K562 (cell line): ENCODE measurements around the gene GRB2. TPM values are rescaled to one million over a fixed set of nuclear protein-coding genes. Genes with fewer than 3 reads are reported as not detected.

ENCODE experiments used
- ATAC-seq: fragments of 200-7000 bp; cut with Tn5 transposase; 3 replicates; pipeline ENCODE4 v1.9.1; 2020; ENCODE audit warnings: moderate library complexity
- BruUV-seq: library from RNA; stranded (reverse); fragments of 400-500 nt; replicated peaks from 2 replicates; lab custom pipeline; 2021; lab: Mats Ljungman, UMichigan
- CTCF ChIA-PET: fragments of 300-600 bp; formaldehyde crosslinking; extraction: SDS; loops from one replicate; lab custom pipeline; 2021; ENCODE audit warnings: low intra/inter-chr PET ratio; lab: Yijun Ruan, JAX
- POLR2A ChIA-PET: fragments of 300-600, 350-650 bp; sonication (Branson Sonifier 250); formaldehyde crosslinking; extraction: SDS; loops from one replicate; lab custom pipeline; 2021; ENCODE audit warnings: antibody characterized with exemption, inconsistent platforms; lab: Yijun Ruan, JAX
- DNase-seq, 4 experiments: peaks; one replicate each; pipeline versions ENCODE4 v3.0.0 to v3.0.0-alpha.2; 2011 to 2018; ENCODE audit warnings: low spot score in 3 of 4, mixed read lengths in 3 of 4; ENCODE audit errors: extremely low read depth in 1 of 4
- FAIRE-seq: peaks from 2 replicates; lab custom pipeline; 2011; peaks lifted over from hg19 to GRCh38; lab: Jason Lieb, UNC
- H2AFZ ChIP-seq: 2 replicates; pipeline ENCODE4 v1.6.0; 2011; ENCODE audit warnings: low read depth, low read length, control low read depth, inconsistent platforms
- H3K27ac ChIP-seq: fragments of 200-600 bp; 3 replicates; pipeline ENCODE4 v1.8.0; 2011; ENCODE audit warnings: low read depth, mild to moderate bottlenecking, control low read depth, inconsistent platforms, low read length, moderate library complexity, mixed read lengths; ENCODE audit errors: extremely low read depth
- H3K27me3 ChIP-seq, 2 experiments: fragments of 300-600 bp in 1 of 2; 2 replicates in 1 of 2; 3 replicates in 1 of 2; pipeline versions ENCODE4 v1.6.0 to v1.8.0; 2011; ENCODE audit warnings: inconsistent platforms in 2 of 2, low read length in 2 of 2, mild to moderate bottlenecking in 1 of 2, mixed read lengths in 1 of 2, moderate library complexity in 1 of 2; ENCODE audit not compliant: control insufficient read depth in 2 of 2, insufficient read depth in 2 of 2
- H3K36me3 ChIP-seq: fragments of 300-600 bp; 3 replicates; pipeline ENCODE4 v1.8.0; 2011; ENCODE audit warnings: mild to moderate bottlenecking, low read length, inconsistent platforms; ENCODE audit not compliant: control insufficient read depth, insufficient read depth
- H3K4me1 ChIP-seq, 2 experiments: fragments of 200-600 bp in 1 of 2; replicated peaks in 1 of 2; 2 replicates in 1 of 2; 3 replicates in 1 of 2; pipeline versions ENCODE4 v1.5.1 to v1.8.0; 2011; ENCODE audit warnings: inconsistent platforms in 2 of 2, low read length in 2 of 2, mild to moderate bottlenecking in 1 of 2, mixed read lengths in 1 of 2, moderate library complexity in 1 of 2; ENCODE audit not compliant: control insufficient read depth in 2 of 2, insufficient read depth in 2 of 2
- H3K4me2 ChIP-seq: 2 replicates; pipeline ENCODE4 v1.6.1; 2011; ENCODE audit warnings: low read length, control low read depth, inconsistent platforms, mixed read lengths; ENCODE audit not compliant: insufficient read depth
- H3K4me3 ChIP-seq: fragments of 200-600 bp; sonication (generic), shearing (Covaris generic); 2 replicates; pipeline ENCODE4 v1.5.1; 2016; ENCODE audit warnings: control low read depth, inconsistent platforms
- H3K79me2 ChIP-seq: fragments of 200-600 bp; 3 replicates; pipeline ENCODE4 v1.8.0; 2011; ENCODE audit warnings: low read length, inconsistent platforms; ENCODE audit not compliant: control insufficient read depth, insufficient read depth
- H3K9ac ChIP-seq, 2 experiments: 2 replicates each; pipeline versions ENCODE4 v1.6.0 to v1.6.1; 2011; ENCODE audit warnings: low read depth in 2 of 2, low read length in 2 of 2, control low read depth in 1 of 2, inconsistent platforms in 1 of 2, mild to moderate bottlenecking in 1 of 2, mixed read lengths in 1 of 2; ENCODE audit not compliant: insufficient read depth in 1 of 2
- H3K9me1 ChIP-seq: one replicate; pipeline ENCODE4 v1.6.0; 2011; ENCODE audit warnings: inconsistent platforms, mild to moderate bottlenecking, low read length, moderate library complexity; ENCODE audit not compliant: control insufficient read depth, insufficient read depth
- H3K9me3 ChIP-seq: replicated peaks from 2 replicates; pipeline ENCODE4 v1.5.1; 2011; ENCODE audit warnings: low read depth, low read length, inconsistent platforms; ENCODE audit not compliant: control insufficient read depth, insufficient read depth
- H4K20me1 ChIP-seq: replicated peaks from 2 replicates; pipeline ENCODE4 v1.6.1; 2011; ENCODE audit warnings: low read length, inconsistent platforms, mixed read lengths; ENCODE audit not compliant: control insufficient read depth, insufficient read depth
- CHD2 ChIP-seq: IDR thresholded peaks from 2 replicates; pipeline ENCODE4 v1.6.1; 2011; ENCODE audit warnings: low read depth, low read length
- FOXJ3 ChIP-seq: sonication (generic); formaldehyde crosslinking; IDR thresholded peaks from 2 replicates; pipeline ENCODE4 v1.4.0; 2020; ENCODE audit warnings: mild to moderate bottlenecking, missing genetic modification reagents
- MTA3 ChIP-seq: fragments of 450-650 bp; formaldehyde crosslinking; IDR thresholded peaks from 2 replicates; pipeline ENCODE4 v1.6.1; 2017; ENCODE audit warnings: mild to moderate bottlenecking, borderline replicate concordance
- NCOA2 ChIP-seq, 2 experiments: fragments of 450-650 bp; IDR thresholded peaks; 2 replicates each; pipeline ENCODE4 v1.6.1; 2018; ENCODE audit warnings: mild to moderate bottlenecking in 2 of 2, moderate library complexity in 1 of 2; ENCODE audit not compliant: partially characterized antibody in 2 of 2
- PHB ChIP-seq: fragments of 250-450 bp; sonication (Bioruptor Pico); IDR thresholded peaks from 2 replicates; pipeline ENCODE4 v1.5.0; 2021
- ZNF121 ChIP-seq: sonication (generic); formaldehyde crosslinking; conservative IDR thresholded peaks from 2 replicates; pipeline ENCODE4 v1.8.0; 2022; ENCODE audit warnings: missing genetic modification reagents
- ZNF696 ChIP-seq: fragments of 250-450 bp; sonication (Bioruptor Pico); conservative IDR thresholded peaks from 2 replicates; pipeline ENCODE4 v1.4.0; 2020; ENCODE audit warnings: mild to moderate bottlenecking, moderate library complexity
- ZNF77 ChIP-seq: fragments of 250-450 bp; sonication (Bioruptor Pico); IDR thresholded peaks from 2 replicates; pipeline ENCODE4 v1.5.0; 2020
- WGBS: fragments of 100-300 bp; shearing (Covaris generic); methylation state at CpG from one replicate; pipeline ENCODE4 v1.1.6; 2016; ENCODE audit warnings: low coverage, mixed read lengths; ENCODE audit not compliant: insufficient coverage; ENCODE audit errors: missing lambda C conversion rate; 5-methylcytosine and 5-hydroxymethylcytosine counted together
- in situ Hi-C: fragments of 300-500 bp; cut with MboI; formaldehyde crosslinking; loops from 4 replicates; pipeline ENCODE4 v1.15.0; 2018; ENCODE audit warnings: inconsistent platforms, mixed read lengths
- intact Hi-C: fragments of 100-400 bp; cut with micrococcal nuclease; formaldehyde crosslinking; loops from 2 replicates; pipeline ENCODE4 v1.14.2; 2022
- polyA plus RNA-seq, 8 experiments: library from polyadenylated mRNA; depleted of rRNA in 4 of 8; stranded (reverse) in 5 of 8; unstranded in 3 of 8; fragments of >200 nt; fragmentation: Nextera tagmentation in 2 of 8; fragmentation: Illumina TruSeq in 1 of 8; extraction: Ambion mirVana in 2 of 8; extraction: Trizol in 1 of 8; gene quantifications; 2 replicates each; pipeline versions ENCODE4 v1.2.1 to v1.2.3, GENCODE V29; 2011 to 2014; ENCODE audit warnings: inconsistent platforms in 1 of 8, missing spikeins in 1 of 8
- total RNA-seq, 7 experiments: library from RNA; depleted of rRNA in 6 of 7; stranded (reverse); fragments of >200 nt in 6 of 7; fragmentation: Illumina TruSeq in 2 of 7; extraction: Trizol in 2 of 7; gene quantifications; 2 replicates each; pipeline versions ENCODE4 v1.2.1 to v1.2.3, GENCODE V29; 2011 to 2021; ENCODE audit warnings: low replicate concordance in 1 of 7
- TF ChIP-seq, protein P1 (sequence below): fragments of 200-600 bp; sonication (generic); IDR thresholded peaks from one replicate; pipeline ENCODE4 v1.6.1; 2012; ENCODE audit warnings: mild to moderate bottlenecking, low read depth, low read length, inconsistent platforms

GRB2 gene
- total and polyA plus RNA-seq, 9 of the 15 experiments (the other 6 are each of a cell fraction or from before 2014, with no cell fraction given): 57.2 to 136 (median 84.8) TPM

GRCh38 chr17:75416006-75416405, 10.5 kb upstream of the GRB2 start:
- H3K9me3 ChIP-seq: no peaks in the 10 kb centered on the region
- CTCF ChIA-PET: interaction anchor here (0.7 to 1.1 kb wide), 2 partner anchors 10 to 298 kb away, joined by 3 read pairs; no protein-coding TSS in a partner anchor
- no peak for TF ChIP-seq PHB
- TF ChIP-seq, protein P1, sequence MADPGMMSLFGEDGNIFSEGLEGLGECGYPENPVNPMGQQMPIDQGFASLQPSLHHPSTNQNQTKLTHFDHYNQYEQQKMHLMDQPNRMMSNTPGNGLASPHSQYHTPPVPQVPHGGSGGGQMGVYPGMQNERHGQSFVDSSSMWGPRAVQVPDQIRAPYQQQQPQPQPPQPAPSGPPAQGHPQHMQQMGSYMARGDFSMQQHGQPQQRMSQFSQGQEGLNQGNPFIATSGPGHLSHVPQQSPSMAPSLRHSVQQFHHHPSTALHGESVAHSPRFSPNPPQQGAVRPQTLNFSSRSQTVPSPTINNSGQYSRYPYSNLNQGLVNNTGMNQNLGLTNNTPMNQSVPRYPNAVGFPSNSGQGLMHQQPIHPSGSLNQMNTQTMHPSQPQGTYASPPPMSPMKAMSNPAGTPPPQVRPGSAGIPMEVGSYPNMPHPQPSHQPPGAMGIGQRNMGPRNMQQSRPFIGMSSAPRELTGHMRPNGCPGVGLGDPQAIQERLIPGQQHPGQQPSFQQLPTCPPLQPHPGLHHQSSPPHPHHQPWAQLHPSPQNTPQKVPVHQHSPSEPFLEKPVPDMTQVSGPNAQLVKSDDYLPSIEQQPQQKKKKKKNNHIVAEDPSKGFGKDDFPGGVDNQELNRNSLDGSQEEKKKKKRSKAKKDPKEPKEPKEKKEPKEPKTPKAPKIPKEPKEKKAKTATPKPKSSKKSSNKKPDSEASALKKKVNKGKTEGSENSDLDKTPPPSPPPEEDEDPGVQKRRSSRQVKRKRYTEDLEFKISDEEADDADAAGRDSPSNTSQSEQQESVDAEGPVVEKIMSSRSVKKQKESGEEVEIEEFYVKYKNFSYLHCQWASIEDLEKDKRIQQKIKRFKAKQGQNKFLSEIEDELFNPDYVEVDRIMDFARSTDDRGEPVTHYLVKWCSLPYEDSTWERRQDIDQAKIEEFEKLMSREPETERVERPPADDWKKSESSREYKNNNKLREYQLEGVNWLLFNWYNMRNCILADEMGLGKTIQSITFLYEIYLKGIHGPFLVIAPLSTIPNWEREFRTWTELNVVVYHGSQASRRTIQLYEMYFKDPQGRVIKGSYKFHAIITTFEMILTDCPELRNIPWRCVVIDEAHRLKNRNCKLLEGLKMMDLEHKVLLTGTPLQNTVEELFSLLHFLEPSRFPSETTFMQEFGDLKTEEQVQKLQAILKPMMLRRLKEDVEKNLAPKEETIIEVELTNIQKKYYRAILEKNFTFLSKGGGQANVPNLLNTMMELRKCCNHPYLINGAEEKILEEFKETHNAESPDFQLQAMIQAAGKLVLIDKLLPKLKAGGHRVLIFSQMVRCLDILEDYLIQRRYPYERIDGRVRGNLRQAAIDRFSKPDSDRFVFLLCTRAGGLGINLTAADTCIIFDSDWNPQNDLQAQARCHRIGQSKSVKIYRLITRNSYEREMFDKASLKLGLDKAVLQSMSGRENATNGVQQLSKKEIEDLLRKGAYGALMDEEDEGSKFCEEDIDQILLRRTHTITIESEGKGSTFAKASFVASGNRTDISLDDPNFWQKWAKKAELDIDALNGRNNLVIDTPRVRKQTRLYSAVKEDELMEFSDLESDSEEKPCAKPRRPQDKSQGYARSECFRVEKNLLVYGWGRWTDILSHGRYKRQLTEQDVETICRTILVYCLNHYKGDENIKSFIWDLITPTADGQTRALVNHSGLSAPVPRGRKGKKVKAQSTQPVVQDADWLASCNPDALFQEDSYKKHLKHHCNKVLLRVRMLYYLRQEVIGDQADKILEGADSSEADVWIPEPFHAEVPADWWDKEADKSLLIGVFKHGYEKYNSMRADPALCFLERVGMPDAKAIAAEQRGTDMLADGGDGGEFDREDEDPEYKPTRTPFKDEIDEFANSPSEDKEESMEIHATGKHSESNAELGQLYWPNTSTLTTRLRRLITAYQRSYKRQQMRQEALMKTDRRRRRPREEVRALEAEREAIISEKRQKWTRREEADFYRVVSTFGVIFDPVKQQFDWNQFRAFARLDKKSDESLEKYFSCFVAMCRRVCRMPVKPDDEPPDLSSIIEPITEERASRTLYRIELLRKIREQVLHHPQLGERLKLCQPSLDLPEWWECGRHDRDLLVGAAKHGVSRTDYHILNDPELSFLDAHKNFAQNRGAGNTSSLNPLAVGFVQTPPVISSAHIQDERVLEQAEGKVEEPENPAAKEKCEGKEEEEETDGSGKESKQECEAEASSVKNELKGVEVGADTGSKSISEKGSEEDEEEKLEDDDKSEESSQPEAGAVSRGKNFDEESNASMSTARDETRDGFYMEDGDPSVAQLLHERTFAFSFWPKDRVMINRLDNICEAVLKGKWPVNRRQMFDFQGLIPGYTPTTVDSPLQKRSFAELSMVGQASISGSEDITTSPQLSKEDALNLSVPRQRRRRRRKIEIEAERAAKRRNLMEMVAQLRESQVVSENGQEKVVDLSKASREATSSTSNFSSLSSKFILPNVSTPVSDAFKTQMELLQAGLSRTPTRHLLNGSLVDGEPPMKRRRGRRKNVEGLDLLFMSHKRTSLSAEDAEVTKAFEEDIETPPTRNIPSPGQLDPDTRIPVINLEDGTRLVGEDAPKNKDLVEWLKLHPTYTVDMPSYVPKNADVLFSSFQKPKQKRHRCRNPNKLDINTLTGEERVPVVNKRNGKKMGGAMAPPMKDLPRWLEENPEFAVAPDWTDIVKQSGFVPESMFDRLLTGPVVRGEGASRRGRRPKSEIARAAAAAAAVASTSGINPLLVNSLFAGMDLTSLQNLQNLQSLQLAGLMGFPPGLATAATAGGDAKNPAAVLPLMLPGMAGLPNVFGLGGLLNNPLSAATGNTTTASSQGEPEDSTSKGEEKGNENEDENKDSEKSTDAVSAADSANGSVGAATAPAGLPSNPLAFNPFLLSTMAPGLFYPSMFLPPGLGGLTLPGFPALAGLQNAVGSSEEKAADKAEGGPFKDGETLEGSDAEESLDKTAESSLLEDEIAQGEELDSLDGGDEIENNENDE: no peak
- TF ChIP-seq FOXJ3 (CRISPR knock-in tag): no peak
- no peak for TF ChIP-seq ZNF77 (CRISPR knock-in tag)
- TF ChIP-seq ZNF121 (CRISPR knock-in tag): no peak
- TF ChIP-seq CHD2: no peak
- TF ChIP-seq NCOA2 (IDR thresholded peaks at IDR 0.05; ENCODE audit: partially characterized antibody in 2 of 2): no peak
- TF ChIP-seq ZNF696 (CRISPR knock-in tag): no peak
- no peak for TF ChIP-seq MTA3
- H3K27me3 ChIP-seq: peaks cover 0 to 9% of the 10 kb centered on the region in 2 experiments; a peak in 1 of 5 replicates
- POLR2A ChIA-PET: interaction anchor here (0.9 kb wide), 1 partner anchor 18 kb away, joined by 3 read pairs; no protein-coding TSS in a partner anchor
- DNase-seq: no peak
- no peak overlapping the region for H3K27ac ChIP-seq
- intact Hi-C loops (no loop called here), in situ Hi-C loops (loop anchor here (10.0 kb wide), 2 partner anchors 151 to 301 kb away; partner anchors contain the start of genes GGA3 and MRPS7)
- no peaks in the 10 kb centered on the region for H4K20me1 ChIP-seq
- H3K4me1 ChIP-seq: no peaks in the 10 kb centered on the region
- no TSS peak for BruUV-seq
- no peak overlapping the region for H3K4me3 ChIP-seq
- no peak for ATAC-seq
- no peaks in the 10 kb centered on the region for H3K36me3 ChIP-seq
- H3K9ac ChIP-seq: no peak overlapping the region
- H2AFZ ChIP-seq: no peak overlapping the region
- no peaks in the 10 kb centered on the region for H3K9me1 ChIP-seq
- FAIRE-seq: no peak
- no peak overlapping the region for H3K4me2 ChIP-seq
- H3K79me2 ChIP-seq: no peaks in the 10 kb centered on the region
- WGBS: 25% methylated on average over 9 of the region's 9 CpGs
